ENCODE measurements around the gene PIH1D1. TPM values are rescaled to one million over a fixed set of nuclear protein-coding genes. Genes with fewer than 3 reads are reported as not detected.

Gene PIH1D1
- total RNA-seq, 4 donors from 2014 or later = 52.7 to 87.4 (median 75.7) TPM

DNA sequence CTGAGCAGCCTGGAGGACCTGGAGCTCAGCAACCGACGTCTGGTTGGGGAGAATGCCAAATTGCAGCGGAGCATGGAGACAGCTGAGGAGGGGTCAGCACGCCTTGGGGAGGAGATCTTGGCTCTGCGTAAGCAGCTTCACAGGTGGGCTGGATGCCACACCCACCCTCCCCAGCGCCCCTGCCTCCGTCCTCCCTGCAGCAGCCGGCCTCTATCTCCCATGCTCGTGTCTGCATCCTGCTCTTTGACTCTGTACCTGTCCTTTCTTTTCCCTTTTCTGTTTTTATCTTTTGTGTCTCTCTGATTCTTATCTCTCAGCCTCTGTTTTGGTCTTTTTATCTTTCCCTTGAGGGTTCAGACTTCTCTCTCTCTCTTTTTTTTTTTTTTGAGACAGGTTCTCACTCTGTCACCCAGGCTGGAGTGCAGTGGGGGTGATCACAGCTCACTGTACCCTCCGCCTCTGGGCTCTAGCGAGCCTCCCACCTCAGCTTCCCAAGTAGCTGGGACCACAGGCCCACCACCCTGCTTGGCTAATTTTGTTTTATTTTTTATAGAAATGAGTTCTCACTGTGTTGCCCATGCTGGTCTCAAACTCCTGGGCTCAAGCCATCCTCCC lies 53.5 kb downstream of the PIH1D1 start:
- TF ChIP-seq, protein P1, sequence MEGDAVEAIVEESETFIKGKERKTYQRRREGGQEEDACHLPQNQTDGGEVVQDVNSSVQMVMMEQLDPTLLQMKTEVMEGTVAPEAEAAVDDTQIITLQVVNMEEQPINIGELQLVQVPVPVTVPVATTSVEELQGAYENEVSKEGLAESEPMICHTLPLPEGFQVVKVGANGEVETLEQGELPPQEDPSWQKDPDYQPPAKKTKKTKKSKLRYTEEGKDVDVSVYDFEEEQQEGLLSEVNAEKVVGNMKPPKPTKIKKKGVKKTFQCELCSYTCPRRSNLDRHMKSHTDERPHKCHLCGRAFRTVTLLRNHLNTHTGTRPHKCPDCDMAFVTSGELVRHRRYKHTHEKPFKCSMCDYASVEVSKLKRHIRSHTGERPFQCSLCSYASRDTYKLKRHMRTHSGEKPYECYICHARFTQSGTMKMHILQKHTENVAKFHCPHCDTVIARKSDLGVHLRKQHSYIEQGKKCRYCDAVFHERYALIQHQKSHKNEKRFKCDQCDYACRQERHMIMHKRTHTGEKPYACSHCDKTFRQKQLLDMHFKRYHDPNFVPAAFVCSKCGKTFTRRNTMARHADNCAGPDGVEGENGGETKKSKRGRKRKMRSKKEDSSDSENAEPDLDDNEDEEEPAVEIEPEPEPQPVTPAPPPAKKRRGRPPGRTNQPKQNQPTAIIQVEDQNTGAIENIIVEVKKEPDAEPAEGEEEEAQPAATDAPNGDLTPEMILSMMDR (IDR thresholded peaks at IDR 0.05) = no peak
- DNase-seq (ENCODE audit: low spot score) = no peak
- ATAC-seq (ENCODE audit: low FRiP score) = no peak

DNA sequence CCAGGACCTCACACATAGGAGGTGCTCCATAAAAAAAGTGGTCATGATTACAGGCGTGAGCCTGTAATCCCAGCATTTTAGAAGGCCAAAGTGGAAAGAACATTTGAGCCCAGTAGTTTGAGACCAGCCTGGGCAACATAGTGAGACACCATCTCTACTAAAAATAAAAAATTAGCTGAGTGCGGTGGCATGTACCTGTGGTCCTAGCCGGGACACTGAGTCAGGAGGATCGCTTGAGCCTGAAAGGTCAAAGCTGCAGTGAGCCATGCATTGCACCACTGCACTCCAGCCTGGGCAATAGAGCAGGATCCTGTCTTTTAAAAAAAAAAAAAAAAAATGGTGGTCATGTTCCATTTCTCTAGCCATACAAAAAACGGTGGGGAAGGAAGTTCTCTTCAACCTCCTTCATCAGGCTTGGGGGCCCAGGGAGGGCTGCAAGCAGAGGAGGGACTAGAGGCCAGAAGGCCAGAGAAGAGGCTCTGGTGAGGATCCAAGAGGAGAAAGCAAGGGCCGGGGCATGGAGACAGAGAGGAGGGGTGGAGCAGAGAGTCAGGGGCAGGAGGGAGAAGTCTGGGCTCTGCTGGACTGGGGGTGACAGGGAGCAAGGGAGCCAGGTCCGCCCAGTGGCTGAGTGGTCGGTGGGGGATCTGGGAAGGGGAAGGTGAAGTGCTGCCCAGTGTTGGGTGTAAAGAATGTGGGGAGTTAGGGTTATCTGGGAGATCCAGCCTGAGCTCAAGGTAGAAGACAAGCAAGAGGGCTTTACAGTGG lies 54.7 kb downstream of the PIH1D1 start:
- TF ChIP-seq, protein P1 (IDR thresholded peaks at IDR 0.05) = no peak
- ATAC-seq (ENCODE audit: low FRiP score) = no peak
- DNase-seq (ENCODE audit: low spot score) = no peak

Small RNA genes lying within 50 kb of the gene (small RNA-seq; reads per million reads assigned to genes)
- gene MIR150 (178 reads per million, percentile 97 among the genes with 10 or more reads in this experiment), gene SNORD32A (not detected), gene SNORD33 (not detected), gene SNORD34 (not detected), gene SNORD35A (not detected), gene SNORD35B (not detected)

Other genes starting within 250 kb of the PIH1D1 start
- gene SLC6A16, start 126.6 kb downstream of the PIH1D1 start, total RNA-seq = 1 to 10 TPM; 1.0 to 5.7 (median 1.4) TPM
- 10 to 100 TPM; 10.3 to 43.8 (median 21.5) TPM for gene CD37, start 116.4 kb downstream of the PIH1D1 start, total RNA-seq
- gene TEAD2, start 89.4 kb downstream of the PIH1D1 start, total RNA-seq = 10 to 100 TPM; 19.9 to 35.0 (median 26.1) TPM
- gene DKKL1, start 87.9 kb downstream of the PIH1D1 start, total RNA-seq = not detected
- under 1 TPM in 1 of 4 donors, not detected in 3; 0.56 TPM for gene KASH5, start 63.6 kb downstream of the PIH1D1 start, total RNA-seq
- gene PTH2, start 28.4 kb downstream of the PIH1D1 start, total RNA-seq = not detected
- not detected for gene GFY, start 26.4 kb downstream of the PIH1D1 start, total RNA-seq
- 1 to 10 TPM in 3 of 4 donors, under 1 TPM in 1; 0.48 to 6.3 (median 1.0) TPM for gene SLC17A7, start 10.3 kb downstream of the PIH1D1 start, total RNA-seq
- gene ALDH16A1, start 1.4 kb upstream of the PIH1D1 start, total RNA-seq = 10 to 100 TPM; 20.3 to 48.1 (median 34.6) TPM
- 10 to 100 TPM in 1 of 4 donors, 1 to 10 TPM in 3; 2.3 to 11.2 (median 2.6) TPM for gene FLT3LG, start 22.4 kb upstream of the PIH1D1 start, total RNA-seq
- 1,000 to 10,000 TPM; 2,551 to 3,862 (median 3,160) TPM for gene RPL13A, start 35.8 kb upstream of the PIH1D1 start, total RNA-seq
- 1,000 to 10,000 TPM; 3,715 to 4,750 (median 4,286) TPM for gene RPS11, start 44.6 kb upstream of the PIH1D1 start, total RNA-seq
- 100 to 1,000 TPM; 314 to 479 (median 337) TPM for gene FCGRT, start 60.8 kb upstream of the PIH1D1 start, total RNA-seq
- 10 to 100 TPM; 23.7 to 70.1 (median 26.9) TPM for gene RCN3, start 76.2 kb upstream of the PIH1D1 start, total RNA-seq
- gene NOSIP, start 128.7 kb upstream of the PIH1D1 start, total RNA-seq = 10 to 100 TPM; 36.9 to 70.8 (median 46.4) TPM
- 1 to 10 TPM in 2 of 4 donors, under 1 TPM in 1, not detected in 1; 0.79 to 5.2 (median 2.3) TPM for gene PRRG2, start 129.5 kb upstream of the PIH1D1 start, total RNA-seq
- 10 to 100 TPM in 1 of 4 donors, 1 to 10 TPM in 3; 3.3 to 11.3 (median 4.1) TPM for gene PRR12, start 139.4 kb upstream of the PIH1D1 start, total RNA-seq
- gene RRAS, start 188.3 kb upstream of the PIH1D1 start, total RNA-seq = 10 to 100 TPM; 72.2 to 91.0 (median 76.8) TPM
- 10 to 100 TPM in 2 of 4 donors, 1 to 10 TPM in 2; 8.8 to 13.6 (median 11.5) TPM for gene SCAF1, start 190.4 kb upstream of the PIH1D1 start, total RNA-seq
- gene IRF3, start 214.0 kb upstream of the PIH1D1 start, total RNA-seq = 10 to 100 TPM; 32.4 to 62.7 (median 36.4) TPM
- 1 to 10 TPM; 3.6 to 9.2 (median 5.9) TPM for gene BCL2L12, start 214.1 kb upstream of the PIH1D1 start, total RNA-seq
- gene PRMT1, start 225.5 kb upstream of the PIH1D1 start, total RNA-seq = 100 to 1,000 TPM; 150 to 250 (median 170) TPM
- gene ADM5, start 237.8 kb upstream of the PIH1D1 start, total RNA-seq = 1 to 10 TPM; 1.2 to 3.4 (median 2.3) TPM
- gene CPT1C, start 239.3 kb upstream of the PIH1D1 start, total RNA-seq = 1 to 10 TPM; 1.8 to 5.9 (median 4.8) TPM